GM19324 (cell line): ENCODE measurements around the gene CD247.

ENCODE experiments used
- ATAC-seq: cut with Tn5 transposase; IDR thresholded peaks from one replicate; pipeline ENCODE4 v1.9.1; 2021; ENCODE audit warnings: mild to moderate bottlenecking, moderate library complexity; ENCODE audit not compliant: unreplicated experiment, low FRiP score

Gene CD247

DNA sequence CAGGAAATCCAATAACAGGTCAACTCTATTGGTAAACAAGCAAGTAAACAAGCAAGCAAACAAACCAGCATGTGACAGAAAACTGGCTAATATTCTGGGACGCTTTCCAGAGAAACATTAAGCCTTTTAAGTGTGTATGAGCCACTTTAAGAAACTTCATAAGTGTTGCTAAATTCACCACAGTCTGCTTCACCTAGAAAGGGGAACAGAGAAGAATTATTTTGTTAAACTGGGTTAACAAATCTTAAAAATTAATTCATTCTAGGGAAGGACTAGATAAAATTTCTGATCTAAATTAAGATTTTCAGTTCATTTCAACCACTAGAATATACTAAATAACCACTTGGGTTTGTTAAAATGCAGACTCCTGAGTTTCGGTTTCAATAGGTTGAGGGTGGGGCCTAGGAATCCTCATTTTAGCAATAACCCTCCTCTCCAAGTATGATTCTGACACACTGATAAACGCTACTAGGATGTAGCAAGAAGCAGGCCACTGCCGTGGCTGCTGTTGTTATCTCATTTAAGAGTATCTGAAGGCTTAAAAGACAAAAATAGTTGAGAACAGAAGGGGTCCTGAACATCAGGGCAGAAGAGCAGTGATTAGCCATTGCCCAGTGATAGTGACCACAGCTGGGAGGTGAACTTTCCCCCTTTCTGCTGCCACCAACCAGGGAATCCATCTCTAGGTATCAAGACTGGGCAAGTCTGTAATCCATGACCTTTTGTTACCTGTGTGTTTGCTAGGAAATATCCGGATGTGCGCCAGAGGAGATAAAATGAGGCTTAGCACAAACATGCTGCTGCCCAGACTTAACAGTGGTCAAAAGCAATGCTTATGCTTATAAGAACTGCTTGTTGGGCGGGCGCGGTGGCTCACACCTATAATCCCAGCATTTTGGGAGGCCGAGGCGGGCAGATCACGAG is 24.0 kb upstream of the CD247 start:
- no peak for ATAC-seq

DNA sequence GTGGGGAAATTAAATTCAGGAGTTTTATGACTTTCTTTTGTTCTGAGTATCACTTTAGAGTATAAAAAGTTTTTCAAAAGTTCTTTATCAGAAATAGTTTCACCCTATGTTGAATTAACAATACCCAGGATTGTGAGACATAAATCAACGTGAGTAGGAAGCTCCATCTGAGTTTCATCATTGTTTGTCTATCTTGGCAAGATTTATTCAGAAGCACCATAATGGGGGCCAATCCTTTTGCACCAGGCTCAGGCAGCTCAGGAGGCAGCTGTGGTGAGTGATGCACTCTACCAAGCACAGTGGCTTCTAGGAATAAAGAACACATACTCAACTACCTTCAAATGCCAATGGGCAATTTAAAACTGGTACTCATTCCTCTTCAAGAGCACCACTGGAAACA is 23.3 kb upstream of the CD247 start:
- no peak for ATAC-seq

DNA sequence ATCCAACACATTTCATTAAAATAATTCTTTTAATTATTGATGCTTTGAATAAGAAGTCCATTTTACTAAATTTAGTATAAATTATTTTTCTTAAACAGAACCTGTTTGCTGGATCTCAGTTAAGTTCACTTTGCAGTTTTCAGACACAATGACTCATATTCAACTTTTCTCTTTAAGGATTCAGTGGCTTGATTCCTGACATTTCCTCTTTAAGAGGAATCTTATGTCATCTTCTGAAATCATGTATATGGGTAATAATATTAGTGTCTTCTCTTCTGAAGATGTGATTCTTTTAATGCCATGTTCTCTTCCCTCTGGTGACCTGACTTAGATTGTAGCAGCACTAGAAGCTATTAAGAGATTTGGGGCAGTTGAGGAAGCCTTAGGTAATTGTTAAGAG is 22.7 kb upstream of the CD247 start:
- ATAC-seq: no peak

DNA sequence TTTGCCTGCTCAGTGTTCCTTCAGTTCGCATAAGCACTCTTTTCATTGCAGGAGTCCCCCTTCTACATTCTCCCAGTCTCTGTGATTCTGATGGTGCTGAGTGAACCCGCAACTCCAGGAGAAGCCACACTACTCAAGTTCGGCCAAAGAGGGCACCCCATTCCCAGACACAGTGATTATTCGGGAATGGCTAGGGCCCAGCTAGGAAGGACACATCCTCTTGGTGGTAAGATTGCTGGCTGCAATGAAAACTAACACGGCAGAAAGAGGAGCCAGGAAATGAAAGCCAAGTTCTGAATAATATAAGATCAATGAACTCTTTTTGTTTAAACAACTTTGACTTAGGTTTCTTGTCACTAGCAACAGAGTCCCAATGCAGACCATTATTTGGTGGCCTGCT is 20.3 kb upstream of the CD247 start:
- no peak for ATAC-seq

DNA sequence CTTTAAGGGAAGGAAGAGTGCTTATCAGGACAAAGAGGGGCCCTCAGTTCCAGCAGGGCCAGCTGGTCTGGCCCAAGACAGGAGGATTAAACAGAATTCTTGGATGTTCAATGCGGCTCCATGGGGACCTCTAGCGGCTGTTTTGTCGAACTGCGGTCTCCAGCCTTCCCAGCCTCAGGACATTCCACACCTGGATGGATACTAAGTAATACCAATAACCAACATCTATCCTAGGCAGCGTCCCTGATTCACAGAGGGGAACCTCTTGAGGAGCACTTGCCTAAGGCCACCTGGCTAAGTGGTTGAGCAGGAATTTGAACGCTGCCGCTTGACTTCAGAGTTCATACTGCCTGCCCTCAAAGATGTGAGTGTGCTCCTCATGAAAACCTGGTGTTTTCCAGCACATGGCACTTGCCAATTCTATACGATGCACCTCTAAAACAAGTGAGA is 15.5 kb upstream of the CD247 start:
- ATAC-seq: no peak

DNA sequence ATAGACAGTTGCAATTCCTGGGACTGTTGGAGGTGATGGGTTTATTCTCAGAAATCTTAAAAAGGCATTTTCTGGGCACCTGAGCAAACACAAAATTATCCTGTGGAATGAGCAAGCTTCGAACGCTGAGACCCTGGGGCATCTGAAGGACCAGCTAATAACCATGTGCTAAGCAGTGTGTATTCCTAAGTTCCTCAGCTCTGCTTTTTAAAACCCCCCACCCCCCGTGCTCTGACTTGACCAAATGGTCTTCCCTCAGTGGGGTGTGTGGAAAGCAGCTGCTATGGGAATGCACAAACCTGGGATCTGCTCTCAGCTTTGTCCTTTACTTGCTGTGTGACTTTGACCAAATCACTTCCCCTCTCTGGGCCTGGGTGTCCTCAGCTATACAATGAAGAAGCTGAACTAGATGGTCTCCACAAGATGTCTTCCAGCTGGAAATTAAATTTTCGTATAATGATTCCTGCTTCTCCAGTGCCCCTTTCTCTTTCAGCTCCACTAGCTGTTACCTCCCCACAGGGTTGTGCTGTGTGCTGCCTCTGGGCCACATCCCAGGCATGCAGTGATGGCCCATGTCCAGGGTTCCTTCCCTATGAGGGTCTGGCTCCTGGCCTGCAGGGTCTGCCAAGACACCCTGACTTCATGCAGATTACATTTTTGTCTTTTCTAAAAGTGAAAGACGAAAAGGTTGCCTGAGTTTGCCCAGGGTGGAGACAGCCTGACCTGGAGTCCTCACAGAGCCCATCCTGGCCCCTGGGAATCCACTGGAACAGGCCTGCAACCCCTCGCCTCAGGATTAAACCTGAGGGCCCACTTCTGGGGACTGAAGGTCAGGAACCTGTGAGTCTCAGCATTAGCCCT is 14.9 kb upstream of the CD247 start:
- no peak for ATAC-seq

DNA sequence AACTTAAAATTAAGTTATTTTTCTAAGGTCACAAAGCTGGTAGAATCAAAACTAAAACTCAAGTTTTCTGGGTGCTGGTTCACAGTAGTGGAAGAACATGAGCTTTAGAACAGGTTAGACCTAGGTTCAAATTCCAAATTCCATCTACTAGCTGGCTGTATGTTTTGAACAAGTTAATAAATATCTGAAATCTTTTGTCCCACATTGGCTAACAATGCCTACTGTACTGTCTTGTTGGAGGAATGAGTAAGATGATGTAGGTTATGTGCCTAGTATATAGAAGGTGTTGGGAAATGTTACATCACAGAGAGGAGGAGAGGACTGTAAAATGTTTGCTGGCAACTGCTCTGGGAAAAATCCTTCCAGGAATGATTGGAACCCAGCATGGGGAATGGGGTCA is 14.0 kb upstream of the CD247 start:
- no peak for ATAC-seq

DNA sequence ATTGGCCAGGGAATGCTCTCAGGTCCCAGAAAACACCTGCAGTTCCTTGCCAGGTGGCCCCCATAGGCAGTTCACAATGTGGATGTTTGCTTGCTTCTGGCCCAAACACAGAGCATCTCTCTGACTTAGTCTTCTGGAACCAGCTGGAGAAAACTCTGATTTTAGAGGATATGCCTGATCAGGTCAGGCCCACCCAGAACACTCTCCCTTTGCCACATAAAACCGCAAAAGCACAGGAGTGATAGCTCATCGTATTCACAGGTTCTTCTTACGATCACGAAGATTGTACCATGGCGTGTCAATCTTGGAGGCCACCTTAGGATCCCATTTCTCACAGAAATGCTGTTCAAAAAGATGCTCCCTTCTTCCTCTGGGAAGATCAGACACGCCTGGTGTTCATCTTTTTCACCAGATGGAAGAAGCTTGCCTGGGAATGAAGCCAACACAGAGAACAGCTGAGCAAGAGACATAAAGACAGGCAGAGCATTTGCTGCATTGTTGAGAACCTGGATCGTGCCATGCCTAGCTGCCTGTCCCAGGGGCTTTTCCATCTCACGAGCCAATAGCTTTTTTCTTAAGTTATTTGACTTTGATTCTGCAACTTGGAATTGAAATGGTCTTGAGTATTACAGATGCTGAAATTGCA is 11.6 kb upstream of the CD247 start:
- no peak for ATAC-seq

DNA sequence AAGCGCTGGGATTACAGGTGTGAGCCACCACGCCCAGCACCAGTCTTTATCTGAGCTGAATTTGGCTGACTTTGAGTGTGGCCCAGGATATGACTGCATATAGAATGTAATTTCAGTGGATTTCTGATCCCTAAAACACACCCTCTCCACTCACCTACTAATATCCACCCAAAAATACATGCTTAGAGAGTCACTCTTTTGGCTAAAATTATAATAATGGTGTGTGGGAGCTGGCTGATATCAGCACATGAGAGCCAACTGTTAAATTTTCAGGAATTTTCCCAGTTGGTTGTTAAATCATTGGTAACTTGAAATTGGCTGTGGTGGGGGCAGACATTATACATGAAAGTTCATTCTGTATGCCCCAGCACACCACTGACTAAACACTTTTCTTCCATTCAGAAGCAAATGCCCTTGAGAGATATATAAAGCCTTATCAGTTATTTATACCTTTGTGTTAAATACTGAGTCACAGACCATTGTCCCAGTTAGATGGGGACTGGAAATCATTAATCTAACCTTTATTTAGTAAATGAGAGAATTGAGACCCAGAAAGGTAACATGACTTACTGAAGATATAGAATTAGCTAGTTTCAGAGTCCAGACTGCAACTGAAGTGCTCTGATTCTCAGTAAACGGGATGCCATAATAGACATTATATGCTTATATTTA is 9.9 kb upstream of the CD247 start:
- ATAC-seq: no peak

DNA sequence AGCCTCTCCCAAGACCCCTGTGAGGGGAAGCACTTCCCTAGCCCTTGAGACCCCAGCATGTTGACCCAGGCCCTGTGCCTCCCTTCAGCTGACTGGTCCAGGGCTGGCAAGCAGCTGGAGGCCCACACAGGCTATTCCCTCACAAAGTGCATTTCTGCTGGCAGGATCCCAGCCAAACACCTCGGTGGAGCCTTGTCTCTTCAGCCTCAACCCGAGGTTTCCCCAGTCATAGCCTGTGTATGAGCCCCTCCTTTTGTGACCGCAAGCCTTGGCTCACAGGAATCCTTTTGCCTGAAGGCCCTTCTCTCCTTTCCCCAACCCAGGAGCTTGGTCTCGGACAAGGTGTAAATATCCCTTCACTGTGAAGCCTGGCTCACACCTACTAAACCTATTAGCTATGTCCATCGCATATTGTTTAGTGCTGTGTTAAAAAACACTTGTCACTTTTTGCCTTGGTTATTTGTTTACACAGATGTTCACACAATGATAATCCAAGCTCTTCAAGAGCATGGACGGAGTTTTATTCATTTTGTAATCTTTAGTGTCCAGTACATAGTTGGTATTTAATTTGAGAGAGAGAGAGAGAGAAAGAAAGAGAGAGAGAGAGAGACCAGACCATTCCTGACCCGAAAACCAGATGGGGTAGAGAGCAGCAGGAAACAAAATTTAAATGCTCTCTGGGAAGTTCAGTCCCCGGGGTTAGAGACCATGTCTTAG is 8.5 kb upstream of the CD247 start:
- no peak for ATAC-seq

DNA sequence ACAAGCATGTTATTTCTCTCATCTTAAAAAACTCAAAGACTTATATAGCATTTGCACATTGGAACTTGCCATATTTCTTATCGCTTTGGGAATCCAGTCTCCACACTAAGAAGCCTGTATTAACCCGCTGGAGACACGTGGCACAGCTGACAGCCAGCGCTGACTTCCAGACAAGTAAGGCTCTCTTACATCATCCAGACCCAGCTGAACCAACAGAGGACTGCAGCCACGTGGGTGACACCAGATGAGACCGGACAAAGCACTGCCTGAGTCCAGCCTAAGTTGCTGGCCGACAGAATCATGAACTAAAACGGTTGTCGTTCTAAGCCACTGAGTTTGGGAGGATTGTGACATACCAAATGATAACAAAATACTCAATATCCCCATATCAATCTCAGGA is 6.3 kb upstream of the CD247 start:
- no peak for ATAC-seq

DNA sequence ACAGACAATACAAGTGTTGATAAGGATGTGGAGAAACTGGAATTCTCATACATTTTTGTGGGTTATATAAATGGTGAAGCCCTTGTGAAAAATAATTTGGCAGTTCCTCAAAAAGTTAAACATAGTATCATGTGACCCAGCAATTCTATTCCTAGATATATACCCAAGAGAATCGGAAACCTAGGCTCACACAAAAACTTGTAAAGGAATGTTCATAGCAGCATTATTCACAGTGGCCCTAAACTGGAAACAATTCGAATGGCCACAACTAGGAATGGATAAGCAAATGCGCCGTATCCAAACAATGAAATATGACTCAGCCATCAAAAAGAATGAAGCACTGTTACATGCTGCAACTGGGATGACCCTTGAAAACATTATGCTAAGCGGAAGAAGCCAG is 3.9 kb upstream of the CD247 start:
- ATAC-seq: no peak

DNA sequence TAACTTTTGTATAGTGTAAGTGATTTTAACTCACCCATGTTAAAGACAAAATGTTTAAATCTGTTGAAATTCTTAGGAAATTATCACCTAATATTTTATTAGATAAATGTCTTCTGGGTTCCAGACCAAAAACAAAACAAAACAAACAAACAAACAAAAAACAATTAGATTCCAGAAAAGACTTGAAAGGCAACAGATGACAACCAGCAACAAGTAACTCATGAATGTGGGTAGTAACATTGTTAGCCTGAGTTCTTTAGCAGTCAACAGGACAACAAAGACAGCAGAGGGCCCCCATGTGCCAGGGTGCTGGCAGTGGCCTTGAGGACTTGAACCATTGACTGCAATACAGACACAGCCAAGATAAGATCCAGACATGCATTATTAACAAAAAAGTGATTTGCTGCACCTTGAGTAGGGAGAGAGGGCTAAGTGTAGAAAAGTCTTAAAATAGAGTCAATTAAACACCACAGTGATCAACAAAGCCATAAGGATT is 2.4 kb upstream of the CD247 start:
- ATAC-seq: no peak

DNA sequence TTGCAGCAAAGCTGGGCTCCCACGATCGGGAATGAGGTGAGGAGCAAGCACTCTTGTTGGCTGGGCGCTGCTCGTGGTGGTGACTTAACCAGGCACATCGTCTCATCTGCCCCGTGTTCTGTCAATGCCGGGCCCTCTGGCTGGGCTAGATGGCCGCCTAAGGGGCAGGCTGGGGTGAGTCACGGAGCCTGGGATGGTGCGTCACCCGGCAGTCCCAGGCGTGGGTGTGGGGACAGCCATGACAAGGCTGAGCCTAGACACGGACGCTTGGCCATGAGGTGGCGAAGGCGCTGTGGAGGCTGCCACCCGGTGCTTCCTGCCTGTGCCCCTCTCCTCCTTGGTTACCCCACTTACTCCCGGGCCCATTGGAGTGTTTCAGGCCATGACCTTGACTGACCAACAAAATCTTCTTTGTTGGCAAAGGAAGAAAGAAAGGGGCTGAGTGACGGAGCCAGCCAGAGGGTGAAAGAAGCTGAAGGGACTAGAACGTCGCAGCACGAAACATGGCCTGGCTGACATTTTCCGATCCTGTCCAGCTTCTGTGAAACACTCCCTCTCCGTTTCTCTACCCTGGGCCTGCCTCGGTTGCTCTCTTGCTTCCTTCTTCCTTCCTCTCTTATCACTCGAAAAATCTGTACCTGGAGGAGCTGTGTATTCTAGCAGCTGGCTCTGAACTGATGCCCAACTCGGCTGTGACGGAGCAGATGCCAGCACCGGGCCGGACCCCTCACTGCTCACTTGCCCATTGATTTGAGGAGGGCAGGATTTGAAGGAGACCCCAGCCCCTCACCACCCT is 596 bp downstream of the CD247 start:
- no peak for ATAC-seq

DNA sequence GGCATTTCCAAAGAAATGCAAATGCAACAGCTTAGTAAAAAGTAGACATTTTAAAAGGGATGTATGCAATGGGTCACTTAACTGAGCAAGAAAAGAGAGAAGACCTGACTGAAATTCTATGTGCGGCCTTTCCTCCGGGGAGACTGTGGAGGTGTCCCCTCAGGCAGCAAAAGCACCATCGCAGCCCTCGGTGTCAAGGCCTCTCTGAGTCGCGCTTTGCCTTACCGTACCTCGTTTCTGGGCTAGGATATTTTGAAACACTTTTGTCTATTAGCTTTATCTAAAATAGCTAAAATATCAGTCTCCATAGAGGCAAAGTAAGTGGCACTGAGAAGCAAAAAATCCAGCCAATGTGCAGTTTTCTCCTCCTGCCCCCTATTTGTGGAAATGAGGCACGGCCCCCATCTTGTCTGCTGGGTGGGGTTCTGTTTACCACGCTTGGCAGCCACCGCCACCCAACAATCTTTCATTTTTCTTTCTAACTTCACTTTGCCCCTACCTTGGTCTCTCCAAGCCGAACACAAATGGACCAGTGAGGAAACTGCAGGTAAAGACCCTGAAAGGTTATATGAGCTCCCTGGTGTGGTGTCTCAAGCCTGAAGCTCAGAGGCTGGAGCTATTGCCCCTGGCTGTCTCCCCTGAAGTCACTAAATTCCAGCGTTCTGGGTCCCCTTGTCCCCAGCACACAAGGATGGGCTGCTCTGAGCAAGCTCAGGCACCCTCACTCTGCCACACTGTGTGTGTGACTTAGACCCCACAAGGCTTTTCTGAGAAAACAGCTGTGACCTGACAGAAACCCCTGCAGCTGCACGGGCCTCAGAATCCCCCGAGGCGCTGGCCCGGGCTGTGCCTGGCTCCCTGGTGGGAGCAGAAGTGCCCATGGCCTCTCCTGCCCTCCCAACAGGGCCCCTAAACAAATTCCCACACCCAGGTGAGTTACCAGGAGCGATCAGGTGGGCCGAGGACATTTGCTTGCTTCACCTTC is 1.6 kb downstream of the CD247 start:
- no peak for ATAC-seq

DNA sequence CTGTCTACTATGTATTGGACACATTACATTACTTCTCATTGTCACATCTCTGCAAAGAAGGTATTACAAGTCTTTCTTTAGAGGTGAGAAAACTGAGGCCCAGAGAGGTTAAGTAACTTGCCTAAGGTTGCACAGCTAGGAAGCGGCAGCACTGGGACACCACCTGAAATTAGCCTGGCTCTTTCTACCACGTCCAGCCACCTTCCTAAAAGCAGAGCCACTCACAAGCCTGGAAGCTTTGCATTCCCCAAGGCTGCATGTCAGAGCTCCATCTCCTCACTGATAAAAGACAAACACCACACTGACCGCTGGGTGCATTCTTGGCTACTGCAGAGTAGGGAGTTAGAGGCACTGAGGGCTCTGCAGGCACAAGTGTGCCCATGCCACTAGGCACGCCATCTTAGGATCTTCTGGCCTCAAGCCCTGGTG is 2.4 kb downstream of the CD247 start:
- ATAC-seq: no peak

DNA sequence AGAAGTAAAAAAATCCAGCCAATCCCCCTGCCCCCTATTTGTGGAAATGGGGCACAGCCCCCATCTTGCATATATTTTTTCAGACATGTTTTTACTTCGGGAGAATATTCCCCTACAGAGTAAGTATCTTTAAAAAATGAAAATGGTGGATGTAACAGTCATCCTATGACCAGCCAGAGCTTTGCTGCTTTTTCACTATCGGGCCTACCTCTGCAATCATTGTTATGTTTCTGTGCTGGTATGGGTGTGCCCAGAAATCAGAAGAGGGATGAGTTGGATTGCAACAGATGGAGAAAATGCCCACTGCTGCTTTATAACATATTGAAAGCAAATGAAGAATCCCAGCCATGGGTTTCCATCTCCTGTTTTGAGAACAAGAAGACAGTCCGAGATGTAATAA is 2.9 kb downstream of the CD247 start:
- no peak for ATAC-seq

DNA sequence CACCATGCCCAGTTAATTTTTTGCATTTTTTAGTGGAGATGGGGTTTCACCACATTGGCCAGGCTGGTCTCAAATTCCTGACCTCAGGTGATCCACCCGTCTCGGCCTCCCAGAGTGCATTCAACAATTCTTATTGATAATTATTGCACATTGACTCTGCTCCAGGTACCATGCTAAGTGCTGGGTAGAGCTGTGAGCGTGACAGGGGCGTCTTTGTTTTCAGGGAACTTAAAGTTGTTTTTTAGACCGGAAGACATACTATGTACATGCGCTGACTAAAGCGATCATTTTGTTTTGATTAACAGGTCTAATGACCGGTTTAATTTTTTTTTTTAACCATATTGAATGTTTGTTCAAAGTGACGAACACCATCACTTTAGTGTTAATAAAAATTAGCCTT is 4.0 kb downstream of the CD247 start:
- ATAC-seq: no peak
